H1 (cell line): Measurements from ENCODE around the gene CWH43. TPM values are rescaled to one million over a fixed set of nuclear protein-coding genes. Genes with fewer than 3 reads are reported as not detected.
"Not testable (repeated sequence)": the region's sequence is repeated elsewhere in the genome, so short reads cannot be mapped to it uniquely, and the experiment has no call there.

ENCODE experiments used
- CTCF ChIA-PET: fragments of 300-600 bp; sonication (Branson Sonifier 250); formaldehyde crosslinking; loops from one replicate; lab custom pipeline; 2021; ENCODE audit not compliant: partially characterized antibody; lab: Charles Lee
- POLR2A ChIA-PET: fragments of 300-600 bp; sonication (Branson Sonifier 250); formaldehyde crosslinking; loops from one replicate; lab custom pipeline; 2021; ENCODE audit warnings: inconsistent platforms; ENCODE audit not compliant: partially characterized antibody; lab: Charles Lee
- DNase-seq, 2 experiments: peaks; one replicate each; pipeline versions ENCODE4 v3.0.0 to v3.0.0-alpha.2; 2010 to 2022; ENCODE audit warnings: low spot score in 2 of 2, low read depth in 1 of 2, mixed read lengths in 1 of 2
- FAIRE-seq: peaks from 2 replicates; lab custom pipeline; 2011; peaks lifted over from hg19 to GRCh38; lab: Jason Lieb, UNC
- H2AFZ ChIP-seq: 2 replicates; pipeline ENCODE4 v1.8.1; 2012; ENCODE audit warnings: low read length, inconsistent platforms
- H2AK5ac ChIP-seq: 2 replicates; pipeline ENCODE4 v1.6.1; 2013; ENCODE audit warnings: low read depth, low read length
- H2BK120ac ChIP-seq: replicated peaks from 2 replicates; pipeline ENCODE3; 2013; ENCODE audit warnings: low read depth, low read length, inconsistent platforms
- H2BK12ac ChIP-seq: 2 replicates; pipeline ENCODE4 v1.6.1; 2013; ENCODE audit warnings: low read depth, low read length
- H2BK15ac ChIP-seq: 2 replicates; pipeline ENCODE4 v1.6.1; 2013; ENCODE audit warnings: low read length
- H2BK20ac ChIP-seq: 2 replicates; pipeline ENCODE4 v1.6.1; 2013; ENCODE audit warnings: low read length
- H2BK5ac ChIP-seq: 2 replicates; pipeline ENCODE4 v1.6.1; 2013; ENCODE audit warnings: low read depth, low read length
- H3K14ac ChIP-seq: 2 replicates; pipeline ENCODE4 v1.6.1; 2013; ENCODE audit warnings: inconsistent platforms; ENCODE audit not compliant: insufficient read length
- H3K18ac ChIP-seq: 2 replicates; pipeline ENCODE4 v1.6.1; 2013; ENCODE audit warnings: low read length; ENCODE audit errors: extremely low read depth
- H3K23ac ChIP-seq: 2 replicates; pipeline ENCODE4 v1.6.1; 2013; ENCODE audit warnings: inconsistent platforms; ENCODE audit not compliant: insufficient read length
- H3K23me2 ChIP-seq: 2 replicates; pipeline ENCODE4 v1.6.1; 2013; ENCODE audit warnings: low read depth, low read length
- H3K27ac ChIP-seq: 2 replicates; pipeline ENCODE4 v1.6.1; 2011; ENCODE audit warnings: low read depth, low read length, inconsistent platforms
- H3K27me3 ChIP-seq, 4 experiments: replicated peaks in 1 of 4; 1 replicate in 1 of 4; 2 replicates in 3 of 4; pipeline versions ENCODE4 v1.6.1 to v1.8.1; 2011 to 2013; ENCODE audit warnings: low read length in 3 of 4, mild to moderate bottlenecking in 3 of 4, inconsistent platforms in 2 of 4, mixed read lengths in 2 of 4, moderate library complexity in 1 of 4; ENCODE audit not compliant: control insufficient read depth in 3 of 4, insufficient read depth in 3 of 4; ENCODE audit errors: extremely low read depth in 1 of 4
- H3K36me3 ChIP-seq, 4 experiments: 2 replicates each; pipeline versions ENCODE4 v1.6.1 to v1.8.1; 2011 to 2013; ENCODE audit warnings: mild to moderate bottlenecking in 4 of 4, low read length in 3 of 4, moderate library complexity in 2 of 4, control low read depth in 1 of 4, inconsistent platforms in 1 of 4; ENCODE audit not compliant: insufficient read depth in 4 of 4, control insufficient read depth in 2 of 4
- H3K4ac ChIP-seq: replicated peaks from 2 replicates; pipeline ENCODE3; 2013; ENCODE audit warnings: low read length, low read depth, mixed read lengths, inconsistent platforms; ENCODE audit not compliant: insufficient read length
- H3K4me1 ChIP-seq, 4 experiments: replicated peaks in 1 of 4; 1 replicate in 1 of 4; 2 replicates in 3 of 4; pipeline versions ENCODE4 v1.6.1 to v1.8.1; 2011 to 2013; ENCODE audit warnings: low read length in 3 of 4, inconsistent platforms in 2 of 4, mixed read lengths in 1 of 4; ENCODE audit not compliant: insufficient read depth in 4 of 4, control insufficient read depth in 3 of 4
- H3K4me2 ChIP-seq, 2 experiments: 2 replicates each; pipeline versions ENCODE4 v1.6.1 to v1.8.1; 2011 to 2013; ENCODE audit warnings: low read depth in 2 of 2, low read length in 2 of 2, control low read depth in 1 of 2, inconsistent platforms in 1 of 2, mild to moderate bottlenecking in 1 of 2; ENCODE audit not compliant: insufficient read depth in 1 of 2
- H3K4me3 ChIP-seq, 4 experiments: fragments of 200-600, 300-600 bp in 1 of 4; sonication (generic), shearing (Covaris generic), sonication (Bioruptor Twin) in 1 of 4; 2 replicates each; pipeline versions ENCODE4 v1.5.1 to v1.8.1; 2011 to 2016; ENCODE audit warnings: low read length in 4 of 4, low read depth in 3 of 4, control low read depth in 2 of 4, inconsistent platforms in 2 of 4, mild to moderate bottlenecking in 2 of 4, mixed read lengths in 1 of 4, moderate library complexity in 1 of 4; ENCODE audit not compliant: insufficient read depth in 2 of 4; ENCODE audit errors: extremely low read depth in 1 of 4
- H3K56ac ChIP-seq: replicated peaks from 2 replicates; pipeline ENCODE3; 2013; ENCODE audit warnings: low read depth, mild to moderate bottlenecking, mixed read lengths, low read length, inconsistent platforms; ENCODE audit not compliant: insufficient read length
- H3K79me1 ChIP-seq: 2 replicates; pipeline ENCODE4 v1.6.1; 2013; ENCODE audit warnings: low read depth, low read length, control low read depth
- H3K79me2 ChIP-seq, 2 experiments: 2 replicates each; pipeline versions ENCODE4 v1.6.1 to v1.8.1; 2012 to 2013; ENCODE audit warnings: low read length in 2 of 2, mild to moderate bottlenecking in 2 of 2, inconsistent platforms in 1 of 2; ENCODE audit not compliant: insufficient read depth in 2 of 2, control insufficient read depth in 1 of 2
- H3K9ac ChIP-seq, 4 experiments: replicated peaks in 1 of 4; 1 replicate in 1 of 4; 2 replicates in 3 of 4; pipeline versions ENCODE4 v1.6.1 to v1.8.1; 2011 to 2013; ENCODE audit warnings: low read depth in 3 of 4, low read length in 3 of 4, control low read depth in 2 of 4, mild to moderate bottlenecking in 2 of 4, moderate library complexity in 2 of 4, inconsistent platforms in 1 of 4; ENCODE audit errors: extremely low read depth in 1 of 4
- H3K9me3 ChIP-seq, 2 experiments: 2 replicates each; pipeline versions ENCODE4 v1.6.1 to v1.8.1; 2012 to 2013; ENCODE audit warnings: mild to moderate bottlenecking in 2 of 2, moderate library complexity in 2 of 2, control low read depth in 1 of 2, inconsistent platforms in 1 of 2, low read depth in 1 of 2, low read length in 1 of 2, mixed read lengths in 1 of 2; ENCODE audit not compliant: insufficient read depth in 2 of 2
- H4K20me1 ChIP-seq, 2 experiments: replicated peaks in 1 of 2; 2 replicates each; pipeline versions ENCODE3 to v1.8.1; 2011 to 2013; ENCODE audit warnings: inconsistent platforms in 2 of 2, low read length in 2 of 2, mild to moderate bottlenecking in 1 of 2; ENCODE audit not compliant: insufficient read depth in 2 of 2, control insufficient read depth in 1 of 2
- H4K5ac ChIP-seq: 2 replicates; pipeline ENCODE4 v1.6.1; 2013; ENCODE audit warnings: low read length, low read depth, mixed read lengths, inconsistent platforms; ENCODE audit not compliant: insufficient read length
- H4K8ac ChIP-seq: 2 replicates; pipeline ENCODE4 v1.8.0; 2013; ENCODE audit warnings: mild to moderate bottlenecking, moderate library complexity, low read length, inconsistent platforms; ENCODE audit not compliant: insufficient read depth; ENCODE audit errors: extremely low read depth
- H4K91ac ChIP-seq: replicated peaks from 2 replicates; pipeline ENCODE3; 2013; ENCODE audit warnings: low read length, mixed read lengths, inconsistent platforms; ENCODE audit not compliant: insufficient read length
- WGBS, 2 experiments: shearing (Covaris generic) in 1 of 2; methylation state at CpG; one replicate each; pipeline versions ENCODE4 v1.1.6 to v1.1.7; 2013 to 2015; ENCODE audit warnings: low lambda C conversion rate in 2 of 2, mixed read lengths in 2 of 2, inconsistent platforms in 1 of 2, low coverage in 1 of 2, missing lambda C conversion rate in 1 of 2; ENCODE audit not compliant: insufficient replicate concordance in 2 of 2, insufficient coverage in 1 of 2, insufficient read length in 1 of 2; ENCODE audit errors: extremely low coverage in 1 of 2, missing lambda C conversion rate in 1 of 2; 5-methylcytosine and 5-hydroxymethylcytosine counted together
- polyA plus RNA-seq, 7 experiments: library from polyadenylated mRNA; depleted of rRNA in 3 of 7; stranded (reverse) in 5 of 7; unstranded in 2 of 7; fragments of >200 nt in 5 of 7; fragments of 200-250 nt in 2 of 7; gene quantifications; 1 replicate in 5 of 7; 2 replicates in 1 of 7; 4 replicates in 1 of 7; pipeline versions ENCODE4 v1.2.1 to v1.2.3, GENCODE V29; 2011 to 2013; ENCODE audit warnings: missing spikeins in 2 of 7, mixed read lengths in 2 of 7
- total RNA-seq: library from RNA; stranded (reverse); fragmentation: NEBNext Ultra II Directional; extraction: Animal tissue kit (Norgen Biotek cat#: 25700); gene quantifications from 2 replicates; pipeline ENCODE4 v1.2.1, GENCODE V29; 2021

The CWH43 gene
- total and polyA plus RNA-seq, 2 of the 8 experiments (the other 6 are each of a cell fraction or from before 2014, with no cell fraction given), result not detected

DNA sequence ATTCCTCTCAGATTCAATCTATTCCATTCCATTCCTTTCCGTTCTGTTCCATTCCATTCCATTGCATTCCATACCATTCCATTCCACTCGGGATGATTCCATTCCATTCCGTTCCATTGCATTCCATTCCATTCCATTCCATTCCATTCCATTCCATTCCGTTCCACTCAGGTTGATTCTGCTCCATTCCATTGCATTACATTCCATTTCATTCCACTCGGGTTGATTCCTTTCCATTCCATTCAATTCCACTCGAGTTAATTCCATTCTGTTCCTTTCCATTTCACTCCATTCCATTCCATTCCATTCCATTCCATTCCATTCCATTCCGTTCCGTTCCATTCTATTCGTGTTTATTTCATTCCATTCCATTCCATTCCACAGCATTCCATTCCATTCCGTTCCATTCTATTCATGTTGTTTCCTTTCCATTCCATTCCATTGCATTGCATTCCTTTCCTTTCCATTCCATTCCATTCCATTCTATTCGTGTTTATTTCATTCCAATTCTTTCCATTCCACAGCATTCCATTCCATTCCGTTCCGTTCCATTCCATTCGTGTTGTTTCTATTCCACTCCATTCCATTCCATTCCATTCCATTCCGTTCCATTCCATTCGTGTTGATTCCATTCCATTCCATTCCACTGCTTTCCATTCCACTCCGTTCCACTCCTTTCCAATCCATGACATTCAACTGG lies 118.3 kb downstream of the CWH43 start:
- peaks cover 48% of the 10 kb centered on the region for H3K23me2 ChIP-seq
- H3K4me1 ChIP-seq, H3K79me1 ChIP-seq, DNase-seq, H2BK12ac ChIP-seq, H3K4me2 ChIP-seq, FAIRE-seq, H4K91ac ChIP-seq, H3K14ac ChIP-seq, H4K8ac ChIP-seq, H2BK5ac ChIP-seq, CTCF ChIA-PET, H3K23ac ChIP-seq, H4K5ac ChIP-seq, H2AFZ ChIP-seq, H2AK5ac ChIP-seq, H3K56ac ChIP-seq, H4K20me1 ChIP-seq, H2BK120ac ChIP-seq, H3K27me3 ChIP-seq, H2BK15ac ChIP-seq, H3K79me2 ChIP-seq, H3K27ac ChIP-seq, H3K18ac ChIP-seq, H3K9ac ChIP-seq, H2BK20ac ChIP-seq, H3K36me3 ChIP-seq, H3K4ac ChIP-seq, POLR2A ChIA-PET: not testable (repeated sequence)
- WGBS, 2 experiments, result 65 to 99% methylated on average over 9 to 17 of the region's 17 CpGs
- peak overlapping the region in 1 of 4 experiments; percentile 0; a peak in 1 of 8 replicates for H3K4me3 ChIP-seq
- H3K9me3 ChIP-seq, result peaks cover 47 to 69% of the 10 kb centered on the region in 2 experiments
